Lung (tissue), 12 donors: ENCODE results near the gene MPND. TPM values are rescaled to one million over a fixed set of nuclear protein-coding genes. Genes with fewer than 3 reads are reported as not detected.
A peak's percentile ranks its signal among the peaks of the same experiment; 100 is the strongest.

Experiments used
- ATAC-seq: fragments of 200-7000 bp; cut with Tn5 transposase; one replicate; pipeline ENCODE4 v1.9.1; 2020; ENCODE audit warnings: moderate number of reproducible peaks; ENCODE audit not compliant: insufficient read depth, low FRiP score
- DNase-seq, 3 donors: peaks; one replicate each; pipeline ENCODE4 v3.0.0-alpha.2; 2013 to 2017
- H3K27ac ChIP-seq, 2 donors: one replicate each; pipeline ENCODE4 v1.5.1; 2013; ENCODE audit warnings: mild to moderate bottlenecking in 2 of 2, moderate library complexity in 2 of 2, control low read depth in 1 of 2, inconsistent platforms in 1 of 2, low read depth in 1 of 2, low read length in 1 of 2
- H3K27me3 ChIP-seq, 3 donors: one replicate each; pipeline ENCODE4 v1.5.1; 2013; ENCODE audit warnings: low read length in 2 of 3; ENCODE audit not compliant: control insufficient read depth in 3 of 3, insufficient read depth in 3 of 3
- H3K36me3 ChIP-seq, 4 donors: one replicate each; pipeline ENCODE4 v1.5.1; 2013; ENCODE audit warnings: low read length in 4 of 4, mild to moderate bottlenecking in 1 of 4, moderate library complexity in 1 of 4; ENCODE audit not compliant: control insufficient read depth in 4 of 4, insufficient read depth in 4 of 4
- H3K4me1 ChIP-seq, 5 donors: one replicate each; pipeline ENCODE4 v1.5.1; 2013; ENCODE audit warnings: low read length in 5 of 5, mild to moderate bottlenecking in 2 of 5, moderate library complexity in 1 of 5; ENCODE audit not compliant: control insufficient read depth in 5 of 5, insufficient read depth in 5 of 5
- H3K4me3 ChIP-seq: one replicate; pipeline ENCODE4 v1.5.1; 2013; ENCODE audit warnings: mild to moderate bottlenecking, control low read depth, moderate library complexity
- H3K9ac ChIP-seq, 2 donors: one replicate each; pipeline ENCODE4 v1.5.1; 2013; ENCODE audit warnings: low read length in 2 of 2, control low read depth in 1 of 2; ENCODE audit not compliant: insufficient read depth in 1 of 2
- H3K9me3 ChIP-seq, 4 donors: one replicate each; pipeline ENCODE4 v1.5.1; 2013; ENCODE audit warnings: low read length in 3 of 4, mild to moderate bottlenecking in 1 of 4, moderate library complexity in 1 of 4; ENCODE audit not compliant: control insufficient read depth in 4 of 4, insufficient read depth in 3 of 4
- WGBS, 2 donors: extraction: QIAGEN DNeasy Blood & Tissue Kit; methylation state at CpG; one replicate each; pipeline ENCODE4 v1.1.7; 2013; 5-methylcytosine and 5-hydroxymethylcytosine counted together
- polyA plus RNA-seq, 2 donors: library from polyadenylated mRNA; stranded (reverse); fragments of 200-250 nt; gene quantifications; one replicate each; pipeline ENCODE4 v1.2.1, GENCODE V29; 2013
- total RNA-seq, 2 donors: library from RNA; depleted of rRNA in 1 of 2; stranded (reverse); fragments of >200 nt in 1 of 2; gene quantifications; one replicate each; pipeline ENCODE4 v1.2.1, GENCODE V29; 2014 to 2021
- TF ChIP-seq, protein P1 (sequence below): IDR thresholded peaks from 2 replicates; pipeline ENCODE4 v1.5.1; 2012; ENCODE audit warnings: mild to moderate bottlenecking; ENCODE audit errors: control extremely low read depth, extremely low read depth
- donor health status: control.
- donor health status: control.
- donor health status: Bipolar disorder and iron deficiency.
- donor health status: healthy.
- donor health status: DM: yes; HTN: yes; CAD: no.

MPND gene
- total and polyA plus RNA-seq, 4 donors = 9.1 to 32.3 (median 24.6) TPM

DNA sequence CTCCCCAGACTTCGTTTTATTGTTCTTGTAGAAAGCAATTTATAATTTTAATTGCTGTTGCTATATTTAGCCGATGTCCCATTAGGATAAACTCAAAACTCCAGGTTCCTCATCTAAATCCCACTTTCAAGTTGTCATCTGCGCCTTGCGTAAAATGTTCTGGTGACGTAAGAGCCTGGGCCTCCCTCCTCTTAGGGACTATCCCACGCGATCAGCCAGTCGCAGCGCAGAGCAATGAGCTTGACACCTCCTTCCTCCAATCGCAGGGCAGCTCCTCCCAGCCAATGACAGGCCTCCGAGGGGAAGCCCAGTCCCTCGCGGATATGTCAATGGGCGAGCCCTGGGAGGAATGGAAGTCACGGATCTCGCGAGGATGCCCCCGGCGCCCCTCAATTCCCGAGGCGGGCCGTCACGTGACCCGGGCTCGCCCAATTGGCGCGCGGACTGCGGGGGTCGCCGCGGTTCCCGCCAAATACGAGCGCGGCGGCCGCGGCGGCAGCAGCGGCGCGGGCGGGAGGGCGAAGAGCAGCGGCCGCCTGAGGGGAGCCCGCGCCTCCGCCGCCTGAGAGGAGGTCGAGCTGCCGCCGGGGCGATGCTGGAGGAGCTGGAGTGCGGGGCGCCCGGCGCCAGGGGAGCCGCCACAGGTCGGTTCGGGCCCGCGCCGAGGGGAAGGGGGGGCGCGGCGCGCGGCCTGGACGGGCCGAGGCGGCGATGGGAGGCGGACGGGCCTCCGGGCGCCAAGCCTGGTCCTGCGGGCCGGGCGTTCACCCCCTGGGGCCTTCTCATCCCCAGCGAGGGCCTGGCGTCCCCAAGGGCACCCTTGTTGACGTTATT is 59.0 kb downstream of the MPND start, which contains the start of gene CHAF1A:
CHAF1A (plus strand) TSS at position 470 of the 834 bp plus-strand sequence; CDS start at position 593, 123 bp downstream.
- peak; percentile 91 for ATAC-seq
- Histone ChIP-seq H3K4me1 (peaks cover 0 to 38% (median 15%) of the 10 kb centered on the region in 5 donors), H3K27ac (peak within 1 kb of the TSS; percentile 34 to 87)

DNA sequence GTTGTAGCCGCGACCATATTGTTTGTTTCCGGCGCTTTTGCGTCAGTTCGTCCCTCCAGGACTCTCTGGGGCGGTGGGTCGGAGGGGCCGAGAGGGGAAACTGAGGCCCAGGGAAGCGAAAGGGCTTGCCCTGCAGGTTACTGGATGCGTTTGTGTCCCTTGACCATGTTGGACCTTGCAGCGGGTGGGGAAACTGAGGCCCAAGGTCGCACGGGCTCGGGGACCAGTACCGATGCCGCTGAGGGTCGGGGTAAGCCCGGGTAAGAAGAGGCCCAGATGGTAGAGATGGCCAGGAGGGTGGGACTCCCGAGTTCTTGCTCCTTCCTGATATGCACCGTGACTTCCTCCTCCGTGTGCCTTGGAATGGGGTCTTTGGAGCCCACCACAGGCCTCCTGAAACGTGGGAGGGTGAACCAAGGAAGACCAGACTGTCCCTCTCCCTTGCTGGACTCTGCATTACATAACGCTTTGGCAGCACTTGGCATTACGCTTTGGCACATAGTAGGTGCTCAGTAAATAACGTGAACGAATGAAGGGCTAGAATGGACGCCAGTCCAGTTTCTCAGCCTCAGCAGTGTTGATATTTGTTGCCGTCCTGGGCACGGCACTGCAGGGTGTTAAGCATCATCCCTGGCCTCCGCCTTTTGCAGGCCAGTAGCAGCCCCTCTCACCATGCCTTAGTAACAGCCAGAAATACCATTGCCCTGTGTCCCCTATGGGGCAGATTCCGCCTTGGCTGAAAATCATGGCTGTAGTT is 59.8 kb downstream of the MPND start:
- no peaks in the 10 kb centered on the region for H3K27me3 ChIP-seq
- peaks cover 0 to 34% (median 12%) of the 10 kb centered on the region in 5 donors for H3K4me1 ChIP-seq
- TF ChIP-seq, protein P1, sequence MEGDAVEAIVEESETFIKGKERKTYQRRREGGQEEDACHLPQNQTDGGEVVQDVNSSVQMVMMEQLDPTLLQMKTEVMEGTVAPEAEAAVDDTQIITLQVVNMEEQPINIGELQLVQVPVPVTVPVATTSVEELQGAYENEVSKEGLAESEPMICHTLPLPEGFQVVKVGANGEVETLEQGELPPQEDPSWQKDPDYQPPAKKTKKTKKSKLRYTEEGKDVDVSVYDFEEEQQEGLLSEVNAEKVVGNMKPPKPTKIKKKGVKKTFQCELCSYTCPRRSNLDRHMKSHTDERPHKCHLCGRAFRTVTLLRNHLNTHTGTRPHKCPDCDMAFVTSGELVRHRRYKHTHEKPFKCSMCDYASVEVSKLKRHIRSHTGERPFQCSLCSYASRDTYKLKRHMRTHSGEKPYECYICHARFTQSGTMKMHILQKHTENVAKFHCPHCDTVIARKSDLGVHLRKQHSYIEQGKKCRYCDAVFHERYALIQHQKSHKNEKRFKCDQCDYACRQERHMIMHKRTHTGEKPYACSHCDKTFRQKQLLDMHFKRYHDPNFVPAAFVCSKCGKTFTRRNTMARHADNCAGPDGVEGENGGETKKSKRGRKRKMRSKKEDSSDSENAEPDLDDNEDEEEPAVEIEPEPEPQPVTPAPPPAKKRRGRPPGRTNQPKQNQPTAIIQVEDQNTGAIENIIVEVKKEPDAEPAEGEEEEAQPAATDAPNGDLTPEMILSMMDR = no peak
- H3K36me3 ChIP-seq = peaks cover 0 to 3% (median under 1%) of the 10 kb centered on the region in 4 donors
- no peaks in the 10 kb centered on the region for H3K9me3 ChIP-seq
- ATAC-seq (no peak), DNase-seq (no peak)
- H3K27ac ChIP-seq = peak overlapping the region in 1 of 2 donors; percentile 34
- 11 to 12% methylated on average over 32 of the region's 32 CpGs for whole genome bisulfite sequencing, 2 donors
- H3K4me3 ChIP-seq = peak overlapping the region; percentile 77
- peak overlapping the region; percentile 51 to 69 for H3K9ac ChIP-seq

More for the DNA sequence above, 59.0 kb downstream of the MPND start, which contains the start of gene CHAF1A:
- Histone ChIP-seq H3K36me3 (peaks cover 0 to 9% (median 3%) of the 10 kb centered on the region in 4 donors), H3K4me3 (peak within 1 kb of the TSS; percentile 77), H3K9ac (peak within 1 kb of the TSS; percentile 51 to 99), H3K9me3 (no peaks in the 10 kb centered on the region), H3K27me3 (no peaks in the 10 kb centered on the region)
- TF ChIP-seq, protein P1 = no peak
- WGBS, 2 donors = 0% methylated on average over 56 to 84 of the region's 84 CpGs
- DNase-seq = peak; percentile 100

DNA sequence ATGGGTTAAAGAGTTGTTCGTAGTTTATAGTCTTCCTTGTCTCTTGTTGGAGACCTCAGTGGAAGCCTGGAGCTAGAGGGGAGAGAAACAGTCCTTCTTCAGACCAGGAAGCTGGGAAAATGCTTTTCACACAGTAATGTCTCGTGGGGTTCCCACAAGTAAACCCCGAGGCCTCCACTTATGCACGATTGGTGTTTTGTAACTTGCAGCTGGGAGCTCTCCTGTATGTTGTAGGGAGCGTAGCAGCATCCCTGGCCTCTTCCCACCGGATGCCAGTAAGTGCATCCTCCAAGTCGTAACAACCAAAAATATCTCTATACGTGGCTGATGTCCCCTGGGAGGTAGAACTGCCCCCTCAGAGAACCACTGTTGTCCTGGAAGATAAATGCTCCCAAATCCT is 62.6 kb downstream of the MPND start:
- H3K4me3 ChIP-seq = no peak overlapping the region
- DNase-seq (no peak), ATAC-seq (no peak)
- no peak overlapping the region for H3K27ac ChIP-seq
- no peaks in the 10 kb centered on the region for H3K27me3 ChIP-seq
- WGBS, 2 donors = 87 to 92% methylated on average over 8 of the region's 8 CpGs
- TF ChIP-seq, protein P1 = no peak
- H3K9me3 ChIP-seq = no peaks in the 10 kb centered on the region
- H3K4me1 ChIP-seq = peaks cover 0 to 23% (median 11%) of the 10 kb centered on the region in 5 donors
- H3K9ac ChIP-seq = no peak overlapping the region
- H3K36me3 ChIP-seq = peaks cover 0 to 10% (median 5%) of the 10 kb centered on the region in 4 donors
